A673 (cell line): Measurements from ENCODE around the gene RDH13. TPM values are rescaled to one million over a fixed set of nuclear protein-coding genes. Genes with fewer than 3 reads are reported as not detected.

Experiments used
- BruUV-seq: library from RNA; stranded (reverse); fragments of 400-500 nt; replicated peaks from 2 replicates; lab custom pipeline; 2021; lab: Mats Ljungman, UMichigan
- CTCF ChIA-PET: fragments of 300-600 bp; sonication (Branson Sonifier 250); formaldehyde crosslinking; loops from one replicate; lab custom pipeline; 2022; ENCODE audit warnings: antibody characterized with exemption; lab: Charles Lee
- POLR2A ChIA-PET: fragments of 300-600 bp; sonication (Branson Sonifier 250); formaldehyde crosslinking; loops from one replicate; lab custom pipeline; 2022; ENCODE audit warnings: antibody characterized with exemption; ENCODE audit not compliant: low non-redundant PET; lab: Charles Lee
- DNase-seq: peaks from one replicate; pipeline ENCODE4 v3.0.0-alpha.2; 2015; ENCODE audit warnings: low spot score
- H3K27ac ChIP-seq: fragments of 200-600 bp; sonication (generic); 2 replicates; pipeline ENCODE4 v1.5.1; 2016; ENCODE audit warnings: mixed run types, low read depth, mild to moderate bottlenecking, mixed read lengths, antibody characterized with exemption, low read length; ENCODE audit not compliant: poor library complexity, severe bottlenecking
- H3K27me3 ChIP-seq: fragments of 200-600 bp; sonication (generic); replicated peaks from 2 replicates; pipeline ENCODE4 v1.6.1; 2017; ENCODE audit warnings: mixed run types, low read depth, mild to moderate bottlenecking, mixed read lengths, antibody characterized with exemption, low read length; ENCODE audit not compliant: insufficient read depth, poor library complexity
- H3K36me3 ChIP-seq: fragments of 200-600 bp; sonication (generic); 2 replicates; pipeline ENCODE4 v1.6.1; 2016; ENCODE audit warnings: mixed run types, mild to moderate bottlenecking, mixed read lengths, antibody characterized with exemption, low read length; ENCODE audit not compliant: insufficient read depth, poor library complexity, severe bottlenecking
- H3K4me1 ChIP-seq: fragments of 200-600 bp; sonication (generic); 2 replicates; pipeline ENCODE4 v1.6.1; 2017; ENCODE audit warnings: mixed run types, mild to moderate bottlenecking, mixed read lengths, antibody characterized with exemption, low read length; ENCODE audit not compliant: insufficient read depth, poor library complexity, severe bottlenecking
- H3K4me3 ChIP-seq: fragments of 200-600 bp; sonication (generic); 2 replicates; pipeline ENCODE4 v1.5.1; 2016; ENCODE audit warnings: low read depth, mixed run types, mild to moderate bottlenecking, mixed read lengths, low read length; ENCODE audit not compliant: poor library complexity, severe bottlenecking
- H3K9me3 ChIP-seq: fragments of 200-600 bp; sonication (generic); 2 replicates; pipeline ENCODE4 v1.6.1; 2016; ENCODE audit warnings: mixed run types, low read depth, mild to moderate bottlenecking, mixed read lengths, antibody characterized with exemption, low read length; ENCODE audit not compliant: poor library complexity, severe bottlenecking
- EZH2 ChIP-seq: fragments of 200-600 bp; sonication (generic); IDR thresholded peaks from 2 replicates; pipeline ENCODE4 v1.6.1; 2017; ENCODE audit warnings: borderline replicate concordance, low read depth, mild to moderate bottlenecking, mixed read lengths, antibody characterized with exemption, low read length; ENCODE audit not compliant: poor library complexity, severe bottlenecking
- intact Hi-C: fragments of 100-400 bp; cut with micrococcal nuclease; formaldehyde crosslinking; loops from one replicate; pipeline ENCODE4 v1.10.0; 2022; ENCODE audit not compliant: unreplicated experiment
- total RNA-seq: library from RNA; stranded (reverse); gene quantifications from 2 replicates; pipeline ENCODE4 v1.2.3, GENCODE V29; 2021
- TF ChIP-seq, protein P1 (sequence below): fragments of 300-800, 200-600 bp; sonication (generic); conservative IDR thresholded peaks from 2 replicates; pipeline ENCODE4 v1.5.1; 2017; ENCODE audit warnings: low read depth, mild to moderate bottlenecking, antibody characterized with exemption, low read length, moderate library complexity, mixed read lengths

Gene RDH13
- total RNA-seq, 1 experiment from 2014 or later: 19.0 TPM

DNA sequence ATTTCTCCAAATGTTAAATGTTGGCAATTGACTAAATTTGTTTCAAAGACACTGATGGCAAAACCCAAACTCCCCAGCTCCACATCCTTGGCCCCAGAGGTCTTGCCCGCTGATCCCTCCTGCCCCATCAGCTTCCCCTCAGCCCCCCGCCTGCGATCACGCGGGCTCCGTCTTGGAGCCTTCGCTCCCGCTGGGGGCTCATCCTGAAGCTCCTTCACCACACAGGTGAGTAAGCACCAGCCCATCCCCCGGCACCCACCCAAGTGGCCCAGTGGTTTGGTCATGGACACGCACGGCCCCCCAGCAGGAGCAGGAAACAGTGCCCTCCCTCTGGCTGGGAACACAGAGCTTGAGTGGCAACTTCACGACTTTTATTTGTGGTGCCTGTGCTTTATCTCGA lies 27.6 kb upstream of the RDH13 start:
- Histone ChIP-seq H3K4me1 (peaks cover 16% of the 10 kb centered on the region), H3K36me3 (peaks cover 2% of the 10 kb centered on the region), H3K9me3 (no peaks in the 10 kb centered on the region), H3K27me3 (no peaks in the 10 kb centered on the region), H3K4me3 (no peak overlapping the region), H3K27ac (no peak overlapping the region)
- TF ChIP-seq, protein P1, sequence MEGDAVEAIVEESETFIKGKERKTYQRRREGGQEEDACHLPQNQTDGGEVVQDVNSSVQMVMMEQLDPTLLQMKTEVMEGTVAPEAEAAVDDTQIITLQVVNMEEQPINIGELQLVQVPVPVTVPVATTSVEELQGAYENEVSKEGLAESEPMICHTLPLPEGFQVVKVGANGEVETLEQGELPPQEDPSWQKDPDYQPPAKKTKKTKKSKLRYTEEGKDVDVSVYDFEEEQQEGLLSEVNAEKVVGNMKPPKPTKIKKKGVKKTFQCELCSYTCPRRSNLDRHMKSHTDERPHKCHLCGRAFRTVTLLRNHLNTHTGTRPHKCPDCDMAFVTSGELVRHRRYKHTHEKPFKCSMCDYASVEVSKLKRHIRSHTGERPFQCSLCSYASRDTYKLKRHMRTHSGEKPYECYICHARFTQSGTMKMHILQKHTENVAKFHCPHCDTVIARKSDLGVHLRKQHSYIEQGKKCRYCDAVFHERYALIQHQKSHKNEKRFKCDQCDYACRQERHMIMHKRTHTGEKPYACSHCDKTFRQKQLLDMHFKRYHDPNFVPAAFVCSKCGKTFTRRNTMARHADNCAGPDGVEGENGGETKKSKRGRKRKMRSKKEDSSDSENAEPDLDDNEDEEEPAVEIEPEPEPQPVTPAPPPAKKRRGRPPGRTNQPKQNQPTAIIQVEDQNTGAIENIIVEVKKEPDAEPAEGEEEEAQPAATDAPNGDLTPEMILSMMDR: no peak
- no peak for TF ChIP-seq EZH2
- BruUV-seq: no TSS peak
- DNase-seq: no peak
- intact Hi-C loops: no loop called here
- ChIA-PET POLR2A (no interaction called here), CTCF (no interaction called here)

DNA sequence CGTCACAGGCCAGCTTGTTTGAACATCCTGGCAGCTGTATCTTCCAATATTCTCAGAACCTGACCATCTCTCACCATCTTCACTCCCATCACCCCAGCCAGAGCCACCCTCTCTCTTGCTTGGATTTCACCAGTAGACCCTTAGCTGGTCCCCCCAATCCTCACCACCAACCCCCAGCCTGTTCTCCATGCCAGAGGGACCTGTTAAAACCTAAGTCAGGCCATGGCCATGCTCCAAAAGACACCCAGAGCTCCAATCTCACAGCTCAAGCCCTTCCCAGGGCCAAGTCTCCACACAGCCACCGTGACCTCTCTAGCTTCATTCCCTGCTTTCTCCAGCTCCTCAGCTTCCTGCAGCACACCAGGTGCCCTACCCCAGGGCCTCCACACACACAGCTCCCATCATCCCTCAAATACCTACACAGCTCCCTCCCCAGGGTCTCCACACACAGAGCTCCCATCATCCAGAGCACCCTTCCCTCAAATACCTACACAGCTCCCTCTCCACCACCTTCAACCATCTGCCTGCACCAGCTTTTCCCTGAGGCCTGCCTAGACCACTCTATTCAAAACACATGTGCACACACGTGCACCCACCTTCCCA lies 26.5 kb upstream of the RDH13 start:
- CTCF ChIA-PET: interaction anchor here (0.7 to 0.9 kb wide), 4 partner anchors 10 to 318 kb away, joined by 3 to 8 read pairs (median 4); no protein-coding TSS in a partner anchor
- H3K27ac ChIP-seq: no peak overlapping the region
- POLR2A ChIA-PET: no interaction called here
- no peaks in the 10 kb centered on the region for H3K27me3 ChIP-seq
- peaks cover 16% of the 10 kb centered on the region for H3K4me1 ChIP-seq
- H3K36me3 ChIP-seq: peaks cover 2% of the 10 kb centered on the region
- no peak for DNase-seq
- TF ChIP-seq EZH2: no peak
- BruUV-seq: no TSS peak
- H3K9me3 ChIP-seq: no peaks in the 10 kb centered on the region
- intact Hi-C loops: no loop called here
- no peak overlapping the region for H3K4me3 ChIP-seq

DNA sequence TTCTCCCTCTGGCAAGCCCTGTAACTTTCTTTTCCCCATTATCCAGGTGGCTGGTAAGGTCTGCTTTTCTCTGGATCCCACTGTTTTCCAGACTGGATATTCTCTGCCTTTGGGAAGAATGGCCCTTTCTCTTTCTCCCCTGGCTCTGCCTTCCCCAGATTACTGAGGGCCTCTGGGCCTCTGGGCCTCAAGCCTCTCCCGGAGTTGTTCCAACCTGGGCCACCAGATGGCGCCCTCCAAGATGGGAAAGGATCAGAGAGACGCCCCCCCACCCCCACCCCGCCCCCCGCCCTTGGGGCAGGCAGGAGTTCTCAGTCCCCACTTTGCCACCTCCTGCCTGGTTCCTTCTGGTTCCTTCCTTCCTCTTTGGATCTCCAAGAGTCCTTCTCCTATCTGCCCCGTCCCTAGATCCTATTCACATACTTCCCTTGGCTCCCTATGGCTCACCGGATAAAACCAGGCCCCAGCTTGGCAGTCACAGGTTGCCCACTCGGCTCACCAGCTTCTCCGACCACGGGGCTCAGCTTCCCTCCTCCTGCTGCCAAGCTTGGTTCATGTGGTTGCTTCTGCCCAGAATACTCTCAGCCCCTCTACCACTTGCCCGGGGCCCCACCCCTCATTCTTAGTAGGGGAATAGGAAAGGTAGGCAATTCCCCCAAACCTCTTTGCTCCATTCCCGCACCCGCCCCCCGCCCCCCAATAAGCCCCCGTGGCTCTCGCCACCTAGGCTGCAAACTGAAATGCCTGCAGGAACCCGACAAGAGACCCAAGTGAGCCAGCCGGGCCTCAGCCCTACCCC lies 25.8 kb upstream of the RDH13 start:
- H3K9me3 ChIP-seq: no peaks in the 10 kb centered on the region
- POLR2A ChIA-PET: no interaction called here
- intact Hi-C loops: no loop called here
- H3K36me3 ChIP-seq: peaks cover 2% of the 10 kb centered on the region
- TF ChIP-seq EZH2: no peak
- TF ChIP-seq, protein P1: peak; percentile 60
- no TSS peak for BruUV-seq
- H3K4me1 ChIP-seq: peaks cover 16% of the 10 kb centered on the region
- H3K4me3 ChIP-seq: no peak overlapping the region
- CTCF ChIA-PET: interaction anchor here (0.7 to 0.9 kb wide), 5 partner anchors 11 to 72 kb away, joined by 3 to 8 read pairs (median 4); no protein-coding TSS in a partner anchor
- DNase-seq: peak; percentile 87
- H3K27ac ChIP-seq: no peak overlapping the region
- no peaks in the 10 kb centered on the region for H3K27me3 ChIP-seq
